Subcutaneous adipose tissue (tissue), 4 donors: ENCODE measurements around the gene MAMDC4. TPM values are rescaled to one million over a fixed set of nuclear protein-coding genes. Genes with fewer than 3 reads are reported as not detected.

Experiments used
- total RNA-seq, 4 donors: library from RNA; depleted of rRNA; stranded (reverse); fragments of >200 nt; gene quantifications; one replicate each; pipeline ENCODE4 v1.1.0, GENCODE V29; 2016
- TF ChIP-seq, protein P1 (sequence below): fragments of 450-650 bp; IDR thresholded peaks from one replicate; pipeline ENCODE4 v1.5.1; 2016; ENCODE audit warnings: low read depth, mild to moderate bottlenecking, control low read depth, antibody characterized with exemption, moderate library complexity

MAMDC4 gene
- total RNA-seq, 4 donors from 2014 or later, result 0.68 to 1.5 (median 1.1) TPM; not detected in 1

DNA sequence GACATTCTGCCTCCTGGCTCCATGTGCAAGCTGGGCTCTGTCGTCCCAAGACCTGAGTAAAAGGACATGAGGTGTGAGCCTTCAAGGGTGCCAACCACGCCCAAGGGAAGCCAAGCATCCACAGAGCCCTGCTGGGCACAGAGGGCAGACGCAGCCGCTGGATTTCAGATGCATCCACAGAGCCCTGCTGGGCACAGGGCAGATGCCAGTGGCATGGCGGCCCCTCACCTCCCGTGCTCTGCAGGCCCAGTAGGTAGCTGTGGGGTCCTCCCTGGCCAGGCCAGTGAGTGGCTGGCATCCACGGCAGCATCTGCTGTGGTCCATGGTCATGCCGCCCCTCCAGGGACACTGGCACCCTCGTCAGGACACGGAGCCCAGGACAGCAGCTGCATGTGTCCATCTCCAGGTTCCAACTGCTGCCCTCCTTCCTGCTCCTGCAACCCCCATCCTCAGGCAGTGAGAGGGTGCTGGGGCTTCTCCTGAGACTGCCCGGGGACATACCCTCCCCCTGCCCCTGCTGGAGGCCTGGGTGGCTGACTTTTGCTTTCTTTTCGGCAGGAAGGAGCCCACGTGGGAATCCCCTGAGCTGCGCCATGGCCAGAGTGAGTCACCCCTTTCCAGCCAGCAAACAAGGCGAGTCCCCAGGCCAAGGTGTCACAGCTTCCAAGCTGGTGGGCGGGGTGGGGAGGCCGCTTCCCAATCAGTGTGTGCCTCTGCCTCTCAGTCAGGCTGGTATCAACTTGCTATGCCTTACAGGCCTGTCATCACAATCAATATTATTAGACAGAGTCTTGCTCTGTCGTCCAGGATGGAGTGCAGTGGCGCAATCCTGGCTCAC is 30.2 kb downstream of the MAMDC4 start:
- TF ChIP-seq, protein P1, sequence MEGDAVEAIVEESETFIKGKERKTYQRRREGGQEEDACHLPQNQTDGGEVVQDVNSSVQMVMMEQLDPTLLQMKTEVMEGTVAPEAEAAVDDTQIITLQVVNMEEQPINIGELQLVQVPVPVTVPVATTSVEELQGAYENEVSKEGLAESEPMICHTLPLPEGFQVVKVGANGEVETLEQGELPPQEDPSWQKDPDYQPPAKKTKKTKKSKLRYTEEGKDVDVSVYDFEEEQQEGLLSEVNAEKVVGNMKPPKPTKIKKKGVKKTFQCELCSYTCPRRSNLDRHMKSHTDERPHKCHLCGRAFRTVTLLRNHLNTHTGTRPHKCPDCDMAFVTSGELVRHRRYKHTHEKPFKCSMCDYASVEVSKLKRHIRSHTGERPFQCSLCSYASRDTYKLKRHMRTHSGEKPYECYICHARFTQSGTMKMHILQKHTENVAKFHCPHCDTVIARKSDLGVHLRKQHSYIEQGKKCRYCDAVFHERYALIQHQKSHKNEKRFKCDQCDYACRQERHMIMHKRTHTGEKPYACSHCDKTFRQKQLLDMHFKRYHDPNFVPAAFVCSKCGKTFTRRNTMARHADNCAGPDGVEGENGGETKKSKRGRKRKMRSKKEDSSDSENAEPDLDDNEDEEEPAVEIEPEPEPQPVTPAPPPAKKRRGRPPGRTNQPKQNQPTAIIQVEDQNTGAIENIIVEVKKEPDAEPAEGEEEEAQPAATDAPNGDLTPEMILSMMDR, result no peak

DNA sequence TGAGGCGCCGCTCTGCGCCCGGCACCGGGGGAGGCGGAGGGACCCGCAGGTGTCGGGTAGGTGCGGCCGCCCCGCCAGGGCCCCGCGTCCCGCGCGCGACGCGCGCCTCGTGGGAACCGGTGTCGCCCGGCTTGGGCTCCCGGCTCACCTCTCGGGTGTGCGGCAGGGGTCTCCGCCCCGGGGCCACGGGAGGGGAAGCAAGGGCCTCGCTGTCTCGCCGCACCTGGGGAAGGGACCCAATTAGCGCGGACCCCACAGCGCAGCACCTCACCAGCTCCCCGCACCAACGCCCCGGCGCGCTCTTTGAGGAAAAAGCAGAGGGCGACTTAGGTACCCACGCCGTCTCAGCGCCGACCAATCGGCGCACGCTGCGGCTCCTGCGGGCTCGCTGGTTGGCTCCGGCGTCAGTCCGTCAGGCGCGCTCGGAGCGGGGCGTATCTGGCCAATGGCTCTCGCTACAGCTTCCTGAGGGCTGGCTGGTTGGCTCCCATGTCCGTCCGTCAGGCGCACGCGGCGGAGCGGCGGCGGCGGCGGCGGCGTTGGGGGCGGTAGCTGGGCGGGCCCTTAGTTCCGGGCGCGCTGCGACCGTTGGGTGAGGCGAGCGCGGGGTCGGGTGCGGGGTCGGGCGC is 33.9 kb downstream of the MAMDC4 start, which contains the start of gene TRAF2:
TRAF2 (plus strand) TSS at position 567 of the 629 bp plus-strand sequence. CDS start 12,225 bp downstream, outside the sequence.
- TF ChIP-seq, protein P1, result no peak

DNA sequence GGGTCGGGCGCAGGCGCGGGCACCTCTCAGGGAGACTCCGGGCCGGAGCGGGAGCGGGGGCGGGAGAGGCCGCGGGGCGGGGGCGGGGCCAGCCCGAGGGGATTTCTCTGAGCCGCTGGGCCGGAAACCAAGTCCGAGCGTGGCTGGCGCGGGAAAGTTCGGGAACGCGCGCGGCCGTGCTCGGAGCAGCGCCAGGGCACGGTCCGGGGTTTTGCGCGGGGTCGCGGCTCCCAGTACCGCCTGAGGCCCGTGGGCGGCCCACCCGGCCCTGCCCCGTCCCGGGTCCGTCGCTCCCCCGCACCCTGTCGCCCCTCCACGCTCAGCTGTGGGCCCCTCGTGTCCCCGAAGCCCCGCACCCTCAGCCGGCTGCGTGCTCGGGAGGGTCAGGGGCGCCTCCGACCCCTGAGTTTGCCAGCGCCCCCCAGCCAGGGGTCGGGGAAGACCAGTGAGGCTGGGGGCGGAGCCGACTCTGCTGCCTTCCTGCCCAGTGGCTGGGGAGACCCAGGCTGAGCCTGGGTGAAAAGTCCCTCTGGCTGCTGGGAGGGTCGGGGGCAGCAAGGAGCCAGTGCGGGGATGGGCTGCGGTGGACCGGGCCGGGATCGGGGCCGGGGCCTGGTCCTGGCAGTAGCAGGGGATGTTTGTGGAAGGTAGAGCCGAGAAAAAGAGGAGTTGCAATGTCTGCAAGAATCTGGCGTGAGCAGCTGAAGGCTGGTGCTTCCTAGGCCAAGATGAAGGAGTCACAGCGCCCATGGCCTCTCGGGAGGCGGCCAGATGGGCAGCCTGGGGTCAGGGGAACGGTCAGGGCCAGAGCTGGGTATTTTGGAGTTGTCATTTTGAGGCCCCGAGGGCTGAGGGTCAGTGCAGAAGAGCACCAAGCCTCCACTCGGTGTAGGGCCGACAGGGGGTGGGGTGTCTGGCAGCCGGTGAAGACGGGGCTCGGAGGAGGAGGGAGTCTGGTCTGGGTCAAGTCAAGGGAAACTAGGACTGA is 34.8 kb downstream of the MAMDC4 start:
- TF ChIP-seq, protein P1, result no peak

DNA sequence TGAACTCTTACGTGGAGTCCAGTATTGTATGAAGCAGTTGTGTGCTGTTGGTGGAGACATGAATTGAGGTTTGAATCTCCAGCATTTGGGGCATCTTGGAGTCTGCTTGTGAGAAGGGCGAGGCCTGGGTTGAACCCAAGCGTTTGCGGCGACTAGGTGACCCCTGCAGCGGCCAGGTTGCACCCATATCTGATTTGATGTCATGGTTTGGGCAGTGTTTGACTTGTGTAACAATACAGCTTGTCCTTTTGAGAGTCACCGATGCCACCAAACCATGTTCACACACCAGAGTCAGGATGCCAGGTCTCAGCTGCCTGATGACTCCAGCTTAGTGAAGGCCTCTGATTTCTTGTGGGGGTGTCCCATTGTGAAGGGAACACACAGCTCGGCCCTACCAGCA is 36.3 kb downstream of the MAMDC4 start:
- TF ChIP-seq, protein P1, result no peak

DNA sequence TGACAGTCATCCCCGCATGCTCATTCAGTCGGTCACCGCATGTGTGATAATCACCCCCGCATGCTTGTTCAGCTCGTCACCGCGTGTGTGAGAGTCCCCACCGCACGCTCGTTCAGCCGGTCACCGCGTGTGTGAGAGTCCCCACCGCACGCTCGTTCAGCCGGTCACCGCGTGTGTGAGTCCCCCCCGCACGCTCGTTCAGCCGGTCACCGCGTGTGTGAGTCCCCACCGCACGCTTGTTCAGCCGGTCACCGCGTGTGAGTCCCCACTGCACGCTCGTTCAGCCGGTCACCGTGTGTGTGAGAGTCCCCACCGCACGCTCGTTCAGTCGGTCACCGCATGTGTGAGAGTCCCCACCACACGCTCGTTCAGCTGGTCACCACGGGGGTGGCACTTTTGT is 37.7 kb downstream of the MAMDC4 start:
- TF ChIP-seq, protein P1, result no peak

DNA sequence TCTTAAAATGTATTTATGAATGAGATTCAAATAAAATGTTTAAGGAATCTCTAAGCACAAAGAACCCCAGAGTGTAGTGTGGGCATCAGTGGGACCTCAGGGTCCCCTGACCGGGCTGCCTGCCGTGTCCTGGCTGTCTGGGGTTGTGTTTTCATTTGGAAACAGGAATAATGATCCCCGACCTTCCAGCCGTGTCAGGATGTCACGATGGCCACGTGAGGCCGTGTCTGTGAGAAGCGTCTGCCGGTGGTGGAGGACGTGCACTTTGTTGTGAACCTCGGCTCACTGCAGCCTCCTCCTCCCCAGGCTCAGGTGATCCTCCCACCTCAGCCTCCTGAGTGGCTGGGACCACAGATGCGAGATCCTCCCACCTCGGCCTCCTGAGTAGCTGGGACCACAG is 38.5 kb downstream of the MAMDC4 start:
- TF ChIP-seq, protein P1, result no peak

DNA sequence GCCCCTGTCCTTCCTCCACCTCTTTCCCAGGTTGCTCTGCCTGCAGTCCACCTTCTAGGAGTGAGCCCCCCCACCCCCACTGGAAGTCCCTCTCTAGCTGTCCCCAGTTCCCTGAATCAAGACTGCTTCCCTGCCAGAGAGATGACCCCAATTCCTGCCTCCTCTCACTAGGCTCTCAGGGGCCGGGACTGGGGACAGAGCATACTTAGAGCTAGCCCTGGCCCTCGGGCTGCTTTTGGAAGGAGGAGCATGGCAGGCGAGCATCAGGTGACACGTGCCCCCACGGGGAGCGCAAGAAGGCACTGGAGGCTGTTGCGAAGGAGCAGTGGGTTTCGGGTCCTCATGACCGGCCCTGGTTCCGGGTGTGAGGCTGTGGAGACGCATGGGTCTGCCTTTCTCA is 43.9 kb downstream of the MAMDC4 start:
- TF ChIP-seq, protein P1, result no peak
